CD4-positive, alpha-beta memory T cell (primary cell): ENCODE measurements around the gene C17orf100. TPM values are rescaled to one million over a fixed set of nuclear protein-coding genes. Genes with fewer than 3 reads are reported as not detected.

Experiments
- CTCF ChIA-PET: fragments of 350-600 bp; sonication (Branson Sonifier 250); formaldehyde crosslinking; loops from one replicate; lab custom pipeline; 2021; ENCODE audit warnings: inconsistent platforms; ENCODE audit not compliant: partially characterized antibody; lab: Charles Lee
- POLR2A ChIA-PET: fragments of 350-600 bp; sonication (Branson Sonifier 250); formaldehyde crosslinking; loops from one replicate; lab custom pipeline; 2021; ENCODE audit not compliant: partially characterized antibody; lab: Charles Lee
- DNase-seq, 5 donors: peaks; one replicate each; pipeline versions ENCODE4 v3.0.0 to v3.0.0-alpha.2; 2020 to 2022; ENCODE audit warnings: mixed read lengths in 1 of 5
- H3K27ac ChIP-seq: one replicate; pipeline ENCODE4 v1.7.0; 2013; ENCODE audit warnings: low read depth, low read length
- H3K27me3 ChIP-seq: 2 replicates; pipeline ENCODE4 v1.7.0; 2013; ENCODE audit warnings: mild to moderate bottlenecking, low read length, moderate library complexity; ENCODE audit not compliant: insufficient read depth
- H3K36me3 ChIP-seq: 2 replicates; pipeline ENCODE4 v1.7.0; 2013; ENCODE audit warnings: mild to moderate bottlenecking, low read length, moderate library complexity; ENCODE audit not compliant: insufficient read depth
- H3K4me1 ChIP-seq: 2 replicates; pipeline ENCODE4 v1.7.0; 2013; ENCODE audit warnings: mild to moderate bottlenecking, low read length, moderate library complexity; ENCODE audit not compliant: insufficient read depth
- H3K4me3 ChIP-seq, 2 donors: one replicate each; pipeline ENCODE4 v1.7.0; 2013; ENCODE audit warnings: low read length in 2 of 2, mild to moderate bottlenecking in 1 of 2
- H3K9me3 ChIP-seq, 2 donors: one replicate each; pipeline ENCODE4 v1.7.0; 2013; ENCODE audit warnings: low read length in 2 of 2, control low read depth in 1 of 2; ENCODE audit not compliant: control insufficient read depth in 1 of 2
- H3K27ac Mint-ChIP-seq, 7 donors: one replicate each; pipeline ENCODE4 v1.8.0; 2020 to 2021; ENCODE audit warnings: mixed read lengths in 7 of 7, mild to moderate bottlenecking in 6 of 7, inconsistent platforms in 3 of 7, moderate library complexity in 3 of 7
- H3K27me3 Mint-ChIP-seq, 2 donors: one replicate each; pipeline ENCODE4 v1.8.0; 2020 to 2021; ENCODE audit warnings: mixed read lengths in 2 of 2
- H3K36me3 Mint-ChIP-seq, 2 donors: one replicate each; pipeline ENCODE4 v1.8.0; 2020 to 2021; ENCODE audit warnings: mixed read lengths in 2 of 2, inconsistent platforms in 1 of 2, mild to moderate bottlenecking in 1 of 2
- H3K4me1 Mint-ChIP-seq, 4 donors: one replicate each; pipeline ENCODE4 v1.8.0; 2020 to 2021; ENCODE audit warnings: mixed read lengths in 4 of 4, mild to moderate bottlenecking in 1 of 4
- H3K4me3 Mint-ChIP-seq, 8 donors: one replicate each; pipeline ENCODE4 v1.8.0; 2020 to 2021; ENCODE audit warnings: mixed read lengths in 8 of 8, mild to moderate bottlenecking in 7 of 8, moderate library complexity in 6 of 8, inconsistent platforms in 3 of 8
- H3K9me3 Mint-ChIP-seq, 8 donors: one replicate each; pipeline ENCODE4 v1.8.0; 2020 to 2021; ENCODE audit warnings: mixed read lengths in 8 of 8, mild to moderate bottlenecking in 5 of 8, inconsistent platforms in 3 of 8, moderate library complexity in 1 of 8
- intact Hi-C: fragments of 100-400 bp; cut with micrococcal nuclease; formaldehyde crosslinking; loops from one replicate; pipeline ENCODE4 v1.15.1; 2023
- polyA plus RNA-seq, 2 donors: library from polyadenylated mRNA; unstranded; fragments of 300-500 nt; fragmentation: Illumina TruSeq; gene quantifications; one replicate each; pipeline ENCODE4 v1.2.3, GENCODE V29; 2021
- total RNA-seq, 2 experiments: library from RNA; stranded (reverse); gene quantifications; one replicate each; pipeline ENCODE4 v1.2.3, GENCODE V29; 2021

The C17orf100 gene
- total and polyA plus RNA-seq, 4 experiments from 2014 or later, result 4.0 to 4.7 (median 4.3) TPM

DNA sequence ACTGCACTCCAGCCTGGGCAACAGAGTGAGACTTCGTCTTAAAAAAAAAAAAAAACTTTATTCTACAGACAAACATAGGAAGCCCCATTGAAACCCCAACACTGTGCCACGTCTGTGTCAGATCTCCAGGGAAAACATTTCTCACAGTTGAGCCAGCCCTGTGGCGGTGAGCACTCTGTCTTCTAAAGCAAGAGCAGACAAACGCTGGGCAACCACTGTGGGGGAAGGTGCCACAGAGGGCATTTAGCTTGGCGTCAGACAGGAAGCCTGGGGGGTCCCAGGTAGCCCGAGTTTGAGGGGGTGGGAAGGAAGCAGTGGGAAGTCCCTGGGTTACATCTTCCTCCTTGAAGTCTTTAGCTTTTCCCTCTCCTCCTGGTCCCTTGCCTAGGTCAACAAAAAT is 16.0 kb downstream of the C17orf100 start:
- H3K4me3 Mint-ChIP-seq, result no peak overlapping the region
- H3K4me1 Mint-ChIP-seq, result peaks cover 0 to 4% (median 3%) of the 10 kb centered on the region in 4 donors
- peak overlapping the region in 1 of 7 donors; percentile 5 for H3K27ac Mint-ChIP-seq
- no peak for DNase-seq
- H3K27me3 Mint-ChIP-seq, result no peaks in the 10 kb centered on the region
- no peaks in the 10 kb centered on the region for H3K27me3 ChIP-seq
- ChIA-PET CTCF (interaction anchor here (1.1 to 1.9 kb wide), 3 partner anchors 15 to 243 kb away, joined by 3 to 5 read pairs (median 3); no protein-coding TSS in a partner anchor), POLR2A (no interaction called here)
- intact Hi-C loops, result loop anchor here (5.0 kb wide), 1 partner anchor 175 kb away; no protein-coding TSS in a partner anchor
- no peaks in the 10 kb centered on the region for H3K9me3 ChIP-seq
- no peak overlapping the region for H3K27ac ChIP-seq
- peaks cover 7 to 8% of the 10 kb centered on the region in 2 donors for H3K36me3 Mint-ChIP-seq
- no peaks in the 10 kb centered on the region for H3K36me3 ChIP-seq
- H3K9me3 Mint-ChIP-seq, result peaks cover 0 to 2% (median 0%) of the 10 kb centered on the region in 8 donors
- no peak overlapping the region for H3K4me3 ChIP-seq
- peaks cover 4% of the 10 kb centered on the region for H3K4me1 ChIP-seq

DNA sequence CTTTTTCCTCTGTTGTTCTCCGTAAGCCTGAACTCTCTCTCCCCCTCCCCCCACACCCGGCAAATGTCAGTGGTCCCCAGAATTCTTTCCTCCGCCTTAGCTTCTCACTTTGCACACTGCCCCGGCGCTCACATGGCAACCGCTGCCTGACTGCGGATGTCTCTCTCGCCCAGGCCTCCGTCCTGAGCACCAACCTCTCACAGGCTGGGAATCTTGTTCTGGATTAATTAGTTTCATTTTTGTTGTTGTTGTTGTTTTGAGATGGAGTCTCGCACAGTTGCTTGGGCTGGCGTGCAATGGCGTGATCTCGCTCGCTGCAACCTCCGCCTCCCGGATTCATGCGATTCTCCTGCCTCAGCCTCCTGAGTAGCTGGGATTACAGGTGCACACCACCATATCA is 16.7 kb downstream of the C17orf100 start:
- Histone ChIP-seq H3K4me1 (peaks cover 4% of the 10 kb centered on the region), H3K36me3 (no peaks in the 10 kb centered on the region), H3K27ac (no peak overlapping the region), H3K9me3 (no peaks in the 10 kb centered on the region), H3K27me3 (no peaks in the 10 kb centered on the region), H3K4me3 (no peak overlapping the region)
- intact Hi-C loops, result loop anchor here (5.0 kb wide), 1 partner anchor 174 kb away; no protein-coding TSS in a partner anchor
- Mint-ChIP-seq H3K4me1 (peaks cover 0 to 4% (median 3%) of the 10 kb centered on the region in 4 donors), H3K4me3 (peak overlapping the region in 1 of 8 donors; percentile 34), H3K27ac (peak overlapping the region in 1 of 7 donors; percentile 75), H3K9me3 (peaks cover 0 to 2% (median 0%) of the 10 kb centered on the region in 8 donors), H3K27me3 (no peaks in the 10 kb centered on the region), H3K36me3 (peaks cover 7 to 8% of the 10 kb centered on the region in 2 donors)
- ChIA-PET CTCF (interaction anchor here (1.9 kb wide), 1 partner anchor 243 kb away, joined by 5 read pairs; no protein-coding TSS in a partner anchor), POLR2A (no interaction called here)
- DNase-seq, result no peak

DNA sequence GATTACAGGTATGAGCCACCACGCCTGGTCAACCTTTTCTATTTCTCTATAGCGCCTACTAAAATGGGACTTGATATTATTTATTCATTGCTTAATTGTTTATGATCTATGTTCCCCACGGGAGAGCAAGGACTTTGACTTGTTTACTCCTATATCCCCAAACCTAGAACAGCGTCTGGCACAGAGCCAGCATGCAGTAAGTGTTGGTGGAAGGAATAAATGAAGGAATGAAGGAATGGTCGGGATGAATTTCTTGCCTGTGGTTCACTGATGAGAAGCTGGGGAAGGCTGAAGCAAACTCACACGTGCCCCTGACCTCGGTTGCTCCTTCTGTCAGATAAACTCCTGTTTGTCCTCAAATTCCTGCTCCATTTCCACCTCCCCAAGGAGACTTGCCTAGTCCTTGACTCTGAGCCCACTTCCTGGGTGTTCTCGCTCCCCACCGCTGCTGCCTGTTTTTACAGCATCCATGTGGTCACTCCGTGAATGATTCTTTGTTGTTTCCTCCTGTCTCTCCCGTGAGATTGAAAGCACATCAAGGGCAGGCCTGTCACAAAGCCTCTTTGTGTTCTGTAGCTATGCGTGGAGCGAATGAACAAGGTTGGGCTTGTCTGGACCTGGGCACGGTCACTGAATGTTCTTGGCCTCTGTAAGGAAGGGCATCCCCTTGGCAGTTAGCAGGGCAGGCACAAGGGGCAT is 17.3 kb downstream of the C17orf100 start:
- Histone ChIP-seq H3K36me3 (no peaks in the 10 kb centered on the region), H3K9me3 (no peaks in the 10 kb centered on the region)
- intact Hi-C loops, result loop anchor here (5.0 kb wide), 1 partner anchor 173 kb away; no protein-coding TSS in a partner anchor

DNA sequence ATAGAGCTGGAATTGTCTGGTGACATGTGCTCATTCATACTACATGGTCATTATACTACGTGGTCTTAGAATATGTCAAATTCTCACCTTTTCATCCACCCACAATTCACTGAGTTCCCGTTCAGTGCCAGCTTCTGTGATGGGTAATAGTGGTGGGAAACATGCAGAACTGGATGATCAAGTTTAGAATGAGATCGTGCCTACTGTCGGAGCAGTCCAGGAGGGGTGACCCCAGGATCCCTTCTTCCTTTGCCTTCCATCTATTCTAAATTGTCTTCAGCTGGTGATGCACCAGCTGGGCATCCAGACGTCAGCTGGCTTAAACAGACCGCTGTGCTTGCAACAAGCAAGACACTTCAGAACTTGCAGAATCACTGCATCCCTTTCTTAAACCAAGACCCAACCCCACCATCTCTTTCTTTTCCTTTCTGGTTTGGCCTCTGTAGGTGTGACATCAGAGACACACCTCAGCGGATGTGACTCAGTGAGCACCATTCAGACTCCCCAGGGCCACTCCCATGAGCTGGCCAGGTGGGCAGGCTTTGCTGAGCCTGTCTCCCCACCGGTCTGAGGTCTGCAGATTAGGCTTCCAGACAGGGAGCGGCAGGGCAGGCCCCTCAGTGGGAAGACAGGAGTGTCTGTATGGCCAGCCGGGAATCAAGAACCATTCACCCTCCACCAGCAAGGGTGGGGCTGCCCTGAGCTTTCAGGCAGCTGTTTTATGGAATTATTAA is 18.1 kb downstream of the C17orf100 start:
- Mint-ChIP-seq H3K9me3 (peaks cover 0 to 2% (median 0%) of the 10 kb centered on the region in 8 donors), H3K4me3 (peak overlapping the region in 1 of 8 donors; percentile 46), H3K27me3 (no peaks in the 10 kb centered on the region), H3K27ac (no peak overlapping the region), H3K36me3 (peaks cover 6 to 7% of the 10 kb centered on the region in 2 donors), H3K4me1 (peaks cover 0 to 4% (median 3%) of the 10 kb centered on the region in 4 donors)
- POLR2A ChIA-PET, result no interaction called here
- Histone ChIP-seq H3K4me1 (peaks cover 4% of the 10 kb centered on the region), H3K27me3 (no peaks in the 10 kb centered on the region), H3K4me3 (no peak overlapping the region), H3K27ac (no peak overlapping the region), H3K36me3 (no peaks in the 10 kb centered on the region), H3K9me3 (no peaks in the 10 kb centered on the region)
- intact Hi-C loops, result loop anchor here (5.0 kb wide), 1 partner anchor 173 kb away; no protein-coding TSS in a partner anchor
- CTCF ChIA-PET, result interaction anchor here (1.3 kb wide), 1 partner anchor 245 kb away, joined by 4 read pairs; no protein-coding TSS in a partner anchor
- DNase-seq, result no peak

More for the DNA sequence above, 17.3 kb downstream of the C17orf100 start:
- no peak for DNase-seq
- ChIA-PET CTCF (interaction anchor here (1.3 kb wide), 1 partner anchor 245 kb away, joined by 4 read pairs; no protein-coding TSS in a partner anchor), POLR2A (no interaction called here)
- no peaks in the 10 kb centered on the region for H3K27me3 ChIP-seq
- Mint-ChIP-seq H3K4me1 (peaks cover 0 to 4% (median 3%) of the 10 kb centered on the region in 4 donors), H3K27ac (peak overlapping the region in 1 of 7 donors; percentile 29), H3K4me3 (no peak overlapping the region), H3K27me3 (no peaks in the 10 kb centered on the region), H3K36me3 (peaks cover 7 to 8% of the 10 kb centered on the region in 2 donors), H3K9me3 (peaks cover 0 to 2% (median 0%) of the 10 kb centered on the region in 8 donors)
- H3K4me3 ChIP-seq, result no peak overlapping the region
- peaks cover 4% of the 10 kb centered on the region for H3K4me1 ChIP-seq
- H3K27ac ChIP-seq, result no peak overlapping the region

DNA sequence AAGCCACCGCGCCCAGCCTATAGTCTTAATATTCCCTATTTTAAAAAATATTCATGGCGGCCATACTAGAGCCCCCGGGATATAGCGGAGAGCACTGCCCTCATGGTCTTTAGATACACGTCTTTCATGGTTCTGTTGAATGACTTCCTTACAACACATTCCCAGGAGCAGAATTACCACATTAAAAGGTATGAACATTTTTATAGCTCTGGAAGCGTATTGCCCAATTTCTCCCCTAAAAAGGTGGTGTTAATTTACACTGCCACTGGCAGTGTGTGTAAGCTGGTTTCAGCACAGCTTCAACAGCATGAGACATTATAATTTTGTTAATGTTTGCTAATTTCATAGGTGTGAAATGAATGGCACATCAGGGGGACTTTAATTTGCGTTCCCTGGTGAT is 19.0 kb downstream of the C17orf100 start:
- no peaks in the 10 kb centered on the region for H3K27me3 ChIP-seq
- intact Hi-C loops, result no loop called here
- no peak overlapping the region for H3K27ac ChIP-seq
- Mint-ChIP-seq H3K27me3 (no peaks in the 10 kb centered on the region), H3K4me3 (no peak overlapping the region), H3K9me3 (peaks cover 0 to 2% (median 0%) of the 10 kb centered on the region in 8 donors), H3K4me1 (peaks cover 0 to 4% (median under 1%) of the 10 kb centered on the region in 4 donors), H3K27ac (no peak overlapping the region), H3K36me3 (peaks cover 4 to 7% of the 10 kb centered on the region in 2 donors)
- peaks cover 4% of the 10 kb centered on the region for H3K4me1 ChIP-seq
- H3K4me3 ChIP-seq, result no peak overlapping the region
- no peaks in the 10 kb centered on the region for H3K36me3 ChIP-seq
- DNase-seq, result no peak
- no peaks in the 10 kb centered on the region for H3K9me3 ChIP-seq
- POLR2A ChIA-PET, result no interaction called here
- CTCF ChIA-PET, result interaction anchor here (1.3 kb wide), 1 partner anchor 244 kb away, joined by 4 read pairs; no protein-coding TSS in a partner anchor

DNA sequence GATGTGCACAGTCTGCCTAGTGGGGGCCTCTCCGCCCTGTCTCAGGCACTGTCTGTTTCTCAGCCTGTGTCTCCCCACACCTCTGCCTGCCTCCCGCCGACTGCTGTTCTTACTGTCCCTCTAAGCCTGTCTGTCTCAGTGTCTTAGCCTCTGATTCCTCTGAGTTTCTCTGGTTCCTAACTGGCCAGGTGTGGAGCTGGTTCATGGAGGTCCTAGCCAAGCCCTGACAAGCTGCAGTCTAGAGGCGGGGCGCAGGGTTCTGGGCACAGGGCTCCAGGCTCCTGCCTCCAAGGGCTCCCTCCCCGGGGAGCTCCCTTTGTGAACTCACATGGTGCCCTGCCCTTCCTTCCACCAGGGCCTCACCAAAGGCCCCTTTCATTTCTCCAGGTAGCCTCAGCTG is 19.4 kb downstream of the C17orf100 start:
- Mint-ChIP-seq H3K4me3 (no peak overlapping the region), H3K4me1 (peaks cover 0 to 3% (median under 1%) of the 10 kb centered on the region in 4 donors), H3K27me3 (peaks cover 0 to 3% of the 10 kb centered on the region in 2 donors), H3K27ac (no peak overlapping the region), H3K9me3 (peaks cover 0 to 2% (median 0%) of the 10 kb centered on the region in 8 donors), H3K36me3 (peaks cover 3 to 7% of the 10 kb centered on the region in 2 donors)
- CTCF ChIA-PET, result interaction anchor here (0.7 to 0.8 kb wide), 2 partner anchors 27 to 32 kb away, joined by 3 to 4 read pairs; no protein-coding TSS in a partner anchor
- H3K4me1 ChIP-seq, result peaks cover 2% of the 10 kb centered on the region
- POLR2A ChIA-PET, result no interaction called here
- DNase-seq, result no peak
- no peaks in the 10 kb centered on the region for H3K9me3 ChIP-seq
- intact Hi-C loops, result no loop called here
- H3K4me3 ChIP-seq, result no peak overlapping the region
- H3K27ac ChIP-seq, result no peak overlapping the region
- no peaks in the 10 kb centered on the region for H3K27me3 ChIP-seq
- H3K36me3 ChIP-seq, result no peaks in the 10 kb centered on the region
